ENCODE data around the gene TMEM184B.

TMEM184B gene

DNA sequence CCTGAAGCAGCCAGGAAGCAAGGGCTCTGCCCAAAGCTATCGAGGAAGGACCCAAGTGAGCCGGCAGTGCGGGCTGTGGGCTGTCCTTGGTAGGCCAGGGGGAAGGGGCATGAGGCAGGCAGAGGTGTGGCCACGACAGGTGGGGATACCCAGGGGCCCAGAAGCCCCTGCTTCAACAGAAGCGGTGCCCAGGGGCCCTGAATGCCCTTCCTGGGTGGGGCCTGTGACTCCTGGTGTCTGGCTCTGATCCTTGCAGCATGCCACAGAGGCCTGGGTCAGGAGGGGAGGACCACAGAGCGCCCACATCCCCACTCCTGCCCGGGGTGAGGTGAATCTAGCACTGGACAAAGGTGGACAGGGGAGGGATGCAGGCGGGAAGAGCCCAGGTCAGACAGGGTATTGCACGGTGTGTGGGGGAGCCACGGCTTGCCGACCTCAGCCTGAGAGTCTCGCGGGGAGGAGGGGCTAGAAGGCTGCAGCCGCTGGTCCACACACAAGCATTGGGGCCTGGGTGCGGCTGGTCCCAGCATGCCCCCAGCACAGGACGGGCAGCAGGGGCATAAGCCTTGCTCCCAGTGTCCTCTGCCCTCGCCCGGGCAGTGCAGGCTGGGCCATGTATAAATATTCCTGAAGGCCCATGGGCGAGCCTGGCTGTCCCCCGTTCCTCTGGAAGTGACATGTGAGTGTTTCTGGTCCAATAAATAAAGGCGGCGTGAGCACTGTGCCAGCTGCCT is 52.0 kb downstream of the TMEM184B start:
- H3K27ac ChIP-seq: no peak overlapping the region
- TF ChIP-seq, protein P1, sequence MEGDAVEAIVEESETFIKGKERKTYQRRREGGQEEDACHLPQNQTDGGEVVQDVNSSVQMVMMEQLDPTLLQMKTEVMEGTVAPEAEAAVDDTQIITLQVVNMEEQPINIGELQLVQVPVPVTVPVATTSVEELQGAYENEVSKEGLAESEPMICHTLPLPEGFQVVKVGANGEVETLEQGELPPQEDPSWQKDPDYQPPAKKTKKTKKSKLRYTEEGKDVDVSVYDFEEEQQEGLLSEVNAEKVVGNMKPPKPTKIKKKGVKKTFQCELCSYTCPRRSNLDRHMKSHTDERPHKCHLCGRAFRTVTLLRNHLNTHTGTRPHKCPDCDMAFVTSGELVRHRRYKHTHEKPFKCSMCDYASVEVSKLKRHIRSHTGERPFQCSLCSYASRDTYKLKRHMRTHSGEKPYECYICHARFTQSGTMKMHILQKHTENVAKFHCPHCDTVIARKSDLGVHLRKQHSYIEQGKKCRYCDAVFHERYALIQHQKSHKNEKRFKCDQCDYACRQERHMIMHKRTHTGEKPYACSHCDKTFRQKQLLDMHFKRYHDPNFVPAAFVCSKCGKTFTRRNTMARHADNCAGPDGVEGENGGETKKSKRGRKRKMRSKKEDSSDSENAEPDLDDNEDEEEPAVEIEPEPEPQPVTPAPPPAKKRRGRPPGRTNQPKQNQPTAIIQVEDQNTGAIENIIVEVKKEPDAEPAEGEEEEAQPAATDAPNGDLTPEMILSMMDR (conservative IDR thresholded peaks at IDR 0.05): no peak
- TF ChIP-seq ZFX (IDR thresholded peaks at IDR 0.05): no peak

DNA sequence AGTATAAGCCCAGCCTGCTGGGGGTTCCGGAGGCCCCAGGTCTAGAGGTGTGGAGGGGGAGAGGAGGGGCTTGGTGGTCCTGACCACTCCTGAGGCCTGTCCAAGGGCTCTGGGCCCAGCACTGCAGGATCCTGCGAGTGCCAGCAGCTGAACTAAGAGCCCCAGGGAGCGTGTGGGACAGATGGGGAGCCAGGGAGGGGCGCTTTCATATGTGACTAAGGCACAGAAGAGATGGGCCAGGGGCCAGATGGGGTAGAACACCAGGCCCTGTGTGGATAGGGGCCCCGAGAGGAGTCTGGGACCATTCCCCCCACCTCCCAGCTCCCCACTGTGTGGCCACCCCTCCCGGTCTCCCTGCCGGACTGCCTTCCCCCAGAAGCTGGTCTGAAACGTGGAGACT is 52.6 kb downstream of the TMEM184B start:
- H3K27ac ChIP-seq: no peak overlapping the region
- no peak for TF ChIP-seq ZFX (IDR thresholded peaks at IDR 0.05)
- TF ChIP-seq, protein P1 (conservative IDR thresholded peaks at IDR 0.05): no peak

DNA sequence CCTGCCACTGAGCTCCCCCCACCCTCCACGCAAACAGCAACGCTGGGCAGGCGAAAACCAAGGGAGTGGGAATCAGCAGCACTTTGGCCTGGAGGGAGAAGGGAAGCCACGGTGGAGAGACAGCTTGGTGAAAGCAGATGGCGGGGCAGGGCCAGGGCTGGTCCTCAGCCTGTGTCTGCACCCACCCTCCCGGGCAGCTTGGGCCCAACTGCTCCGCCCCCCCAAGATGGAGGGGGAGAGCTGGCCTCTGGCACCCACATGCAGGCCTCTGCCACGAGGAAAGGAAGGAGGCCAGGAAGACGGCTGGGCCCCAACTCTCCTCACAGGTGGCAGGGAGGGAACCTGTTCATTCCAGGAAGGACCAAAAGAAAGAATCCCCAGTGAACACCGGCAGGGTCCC is 53.2 kb downstream of the TMEM184B start:
- H3K27ac ChIP-seq: no peak overlapping the region
- TF ChIP-seq ZFX (IDR thresholded peaks at IDR 0.05): no peak
- TF ChIP-seq, protein P1 (conservative IDR thresholded peaks at IDR 0.05): no peak

DNA sequence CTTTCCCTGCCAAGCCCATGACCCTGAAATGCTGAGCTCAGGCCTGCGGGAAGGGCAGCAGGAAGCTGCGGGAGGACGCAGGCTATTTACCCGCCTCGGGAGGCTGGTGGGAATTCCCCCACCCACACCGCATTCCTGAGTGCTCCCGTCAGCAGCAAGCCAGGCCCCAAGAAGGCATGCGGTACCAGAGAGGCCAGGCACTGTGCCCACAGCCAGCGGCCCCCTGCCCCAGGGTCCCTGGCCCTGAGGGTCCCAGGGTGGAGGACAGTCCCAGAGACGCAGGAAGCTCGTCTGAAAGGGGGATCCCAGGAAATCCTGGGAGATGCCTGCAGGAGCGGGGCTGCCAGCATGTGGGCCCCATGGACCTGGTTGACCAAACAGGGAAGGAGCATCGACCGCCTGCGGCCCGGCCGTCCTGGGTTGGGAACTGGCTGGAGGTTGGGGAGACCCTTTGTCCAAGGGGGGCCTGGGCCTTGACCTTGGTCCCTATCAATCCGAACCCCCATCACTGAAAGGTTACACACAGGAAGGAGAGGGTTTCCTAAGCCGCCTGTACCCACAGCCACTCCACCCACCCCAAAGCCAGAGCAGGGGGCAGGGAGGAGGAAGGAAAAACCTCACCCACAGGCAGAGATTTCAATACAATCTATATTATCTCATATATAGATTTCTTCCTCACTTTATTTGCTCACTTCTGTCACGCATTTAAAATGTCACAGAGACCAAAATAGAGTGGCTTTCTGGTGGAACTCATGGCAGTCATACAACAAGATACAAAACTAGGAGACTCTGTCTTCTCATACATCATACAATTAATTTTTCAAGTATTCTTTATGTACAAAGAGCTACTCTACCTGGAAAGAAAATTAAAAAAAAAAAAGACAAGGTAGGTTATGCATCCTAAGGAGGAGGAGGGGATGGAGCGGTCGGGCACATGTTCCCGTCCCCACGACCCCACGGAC is 53.9 kb downstream of the TMEM184B start:
- TF ChIP-seq ZFX (IDR thresholded peaks at IDR 0.05): no peak
- TF ChIP-seq, protein P1 (conservative IDR thresholded peaks at IDR 0.05): no peak
- H3K27ac ChIP-seq: no peak overlapping the region

DNA sequence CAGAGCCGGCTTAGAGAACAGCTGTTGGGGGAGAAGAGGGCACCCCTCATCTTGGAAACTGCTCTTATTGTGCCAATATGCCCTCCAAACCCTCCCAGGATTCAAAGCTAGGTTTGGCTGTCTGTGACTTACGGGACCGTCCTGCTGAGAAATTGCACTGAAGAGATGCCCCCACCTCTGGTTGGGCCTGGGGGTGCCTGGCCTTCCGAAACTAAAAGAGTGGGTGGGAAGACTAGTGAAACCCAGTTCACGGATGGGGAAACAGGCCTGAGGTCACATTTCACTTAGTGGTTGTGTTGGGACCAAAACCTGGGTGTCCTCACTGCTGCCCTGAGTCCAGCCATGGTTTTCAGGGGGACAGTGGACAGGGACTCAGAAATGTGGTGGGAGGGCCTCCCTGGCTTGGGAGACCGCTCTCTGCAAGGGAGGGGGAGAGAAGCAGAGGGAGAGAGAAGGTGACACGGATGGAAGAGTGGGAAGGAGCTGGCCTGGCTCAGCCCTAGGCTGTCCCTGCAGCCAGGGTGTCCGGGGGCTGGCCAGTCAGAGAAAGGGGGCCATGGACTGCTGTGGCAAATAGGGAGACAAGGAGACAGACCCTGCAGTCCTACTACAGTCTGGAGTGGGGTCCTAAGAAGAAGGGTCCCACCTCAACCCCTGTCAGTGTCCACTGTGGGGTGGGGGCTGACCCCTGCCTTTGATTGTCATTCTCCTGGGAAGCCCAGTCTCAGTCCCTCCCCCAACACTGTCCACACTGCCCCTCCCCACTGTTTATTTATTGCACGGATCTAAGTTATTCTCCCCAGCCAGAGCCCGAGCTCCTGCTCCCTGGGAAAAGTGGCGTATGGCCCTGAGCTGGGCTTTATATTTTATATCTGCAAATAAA is 57.4 kb downstream of the TMEM184B start:
- TF ChIP-seq, protein P1 (conservative IDR thresholded peaks at IDR 0.05): no peak
- TF ChIP-seq ZFX (IDR thresholded peaks at IDR 0.05): no peak
- no peak overlapping the region for H3K27ac ChIP-seq

DNA sequence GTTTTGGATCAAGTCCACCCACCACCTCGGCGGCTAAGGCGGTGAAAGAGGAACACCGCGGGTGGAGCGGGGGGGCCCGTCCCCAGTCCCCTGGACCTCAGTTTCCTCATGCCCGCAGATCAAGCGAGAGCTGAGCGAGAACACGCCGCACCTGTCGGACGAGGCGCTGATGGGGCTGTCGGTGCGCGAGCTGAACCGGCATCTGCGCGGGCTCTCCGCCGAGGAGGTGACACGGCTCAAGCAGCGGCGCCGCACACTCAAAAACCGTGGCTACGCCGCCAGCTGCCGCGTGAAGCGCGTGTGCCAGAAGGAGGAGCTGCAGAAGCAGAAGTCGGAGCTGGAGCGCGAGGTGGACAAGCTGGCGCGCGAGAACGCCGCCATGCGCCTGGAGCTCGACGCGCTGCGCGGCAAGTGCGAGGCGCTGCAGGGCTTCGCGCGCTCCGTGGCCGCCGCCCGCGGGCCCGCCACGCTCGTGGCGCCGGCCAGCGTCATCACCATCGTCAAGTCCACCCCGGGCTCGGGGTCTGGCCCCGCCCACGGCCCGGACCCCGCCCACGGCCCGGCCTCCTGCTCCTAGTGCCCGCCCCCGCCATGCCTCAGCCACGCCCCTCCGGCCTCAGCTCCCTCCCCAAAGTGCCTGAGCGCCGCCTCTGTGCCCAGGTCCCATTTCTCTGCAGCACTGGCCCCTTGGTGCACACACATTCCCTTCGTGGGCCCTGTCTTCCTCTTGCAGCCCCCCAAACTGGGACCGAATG is 58.3 kb downstream of the TMEM184B start:
- no peak for TF ChIP-seq ZFX (IDR thresholded peaks at IDR 0.05)
- TF ChIP-seq, protein P1 (conservative IDR thresholded peaks at IDR 0.05): no peak
- no peak overlapping the region for H3K27ac ChIP-seq
